ENCODE results near the gene GAPDH. TPM values are rescaled to one million over a fixed set of nuclear protein-coding genes. Genes with fewer than 3 reads are reported as not detected.
A peak's percentile ranks its signal among the peaks of the same experiment; 100 is the strongest.
"Not testable (repeated sequence)": the region's sequence is repeated elsewhere in the genome, so short reads cannot be mapped to it uniquely, and the experiment has no call there.

Gene GAPDH
- total RNA-seq: 1,000 to 10,000 TPM; 3,735 to 4,618 (median 3,904) TPM
- polyA plus RNA-seq: 4,983 TPM
- long read RNA-seq, donor 1, transcript GAPDH-201 (9 exons, 1,875 nt): major isoform, 5,870 of 6,301 reads
- long read RNA-seq, donor 1, transcript GAPDH-205 (9 exons, 1,348 nt): minor isoform, 13 of 6,301 reads
- long read RNA-seq, donor 1, transcript GAPDH-204 (8 exons, 1,256 nt): minor isoform, 73 of 6,301 reads
- long read RNA-seq, donor 1, partial matches to known transcripts: 289 of 6,301 reads
- long read RNA-seq, donor 1, other reads (novel, unspliced or antisense): 53 of 6,301 reads
- long read RNA-seq, donor 2, transcript GAPDH-204 (8 exons, 1,256 nt): minor isoform, 30 of 5,107 reads
- long read RNA-seq, donor 2, transcript GAPDH-205 (9 exons, 1,348 nt): minor isoform, 12 of 5,107 reads
- long read RNA-seq, donor 2, transcript GAPDH-201 (9 exons, 1,875 nt): major isoform, 4,831 of 5,107 reads
- long read RNA-seq, donor 2, partial matches to known transcripts: 171 of 5,107 reads
- long read RNA-seq, donor 2, other reads (novel, unspliced or antisense): 61 of 5,107 reads
- long read RNA-seq, donor 3, transcript GAPDH-205 (9 exons, 1,348 nt): minor isoform, 18 of 11,938 reads
- long read RNA-seq, donor 3, transcript GAPDH-201 (9 exons, 1,875 nt): major isoform, 11,326 of 11,938 reads
- long read RNA-seq, donor 3, transcript GAPDH-204 (8 exons, 1,256 nt): minor isoform, 160 of 11,938 reads
- long read RNA-seq, donor 3, transcript GAPDH-210 (2 exons, 390 nt): minor isoform, 6 of 11,938 reads
- long read RNA-seq, donor 3, partial matches to known transcripts: 320 of 11,938 reads
- long read RNA-seq, donor 3, other reads (novel, unspliced or antisense): 102 of 11,938 reads
- long read RNA-seq, donor 4, transcript GAPDH-204 (8 exons, 1,256 nt): minor isoform, 37 of 5,904 reads
- long read RNA-seq, donor 4, transcript GAPDH-201 (9 exons, 1,875 nt): major isoform, 5,657 of 5,904 reads
- long read RNA-seq, donor 4, transcript GAPDH-205 (9 exons, 1,348 nt): minor isoform, 5 of 5,904 reads
- long read RNA-seq, donor 4, partial matches to known transcripts: 127 of 5,904 reads
- long read RNA-seq, donor 4, other reads (novel, unspliced or antisense): 75 of 5,904 reads

GRCh38 chr12:6533923-6534694, at the start of gene GAPDH:
TSS of gene GAPDH (plus strand) at chr12:6534517. CDS start at chr12:6534833, 316 bp downstream.
- peak within 1 kb of the TSS; percentile 71 for H3K4me3 ChIP-seq (ENCODE audit: low read length)
- no peaks in the 10 kb centered on the region for H3K9me3 ChIP-seq (ENCODE audit: control insufficient read depth, low read length)
- no peaks in the 10 kb centered on the region for H3K27me3 ChIP-seq (ENCODE audit: control insufficient read depth, insufficient read depth)
- intact Hi-C loops (cut with DNase I): no loop called here
- H3K4me1 ChIP-seq (ENCODE audit: control insufficient read depth, insufficient read depth, low read length): peaks cover 7% of the 10 kb centered on the region
- DNase-seq (peak; percentile 95 to 97 (median 97)), ATAC-seq (peak; percentile 82 to 85)
- peak within 1 kb of the TSS; percentile 97 for H3K27ac ChIP-seq (ENCODE audit: low read length)
- WGBS: under 1% methylated on average over 62 of the region's 62 CpGs

GRCh38 chr12:6488240-6488639, 46.1 kb upstream of the GAPDH start:
- ATAC-seq: no peak
- intact Hi-C loops (cut with DNase I): no loop called here
- Histone ChIP-seq H3K9me3 (ENCODE audit: control insufficient read depth, low read length) (no peaks in the 10 kb centered on the region), H3K27me3 (ENCODE audit: control insufficient read depth, insufficient read depth) (no peaks in the 10 kb centered on the region), H3K27ac (ENCODE audit: low read length) (no peak overlapping the region), H3K4me1 (ENCODE audit: control insufficient read depth, insufficient read depth, low read length) (no peaks in the 10 kb centered on the region), H3K4me3 (ENCODE audit: low read length) (no peak overlapping the region)
- WGBS: 82% methylated on average over 1 of the region's 1 CpG
- DNase-seq: no peak

GRCh38 chr12:6489449-6489848, 44.9 kb upstream of the GAPDH start:
- H3K4me3 ChIP-seq (ENCODE audit: low read length): no peak overlapping the region
- H3K9me3 ChIP-seq (ENCODE audit: control insufficient read depth, low read length): no peaks in the 10 kb centered on the region
- intact Hi-C loops (cut with DNase I): no loop called here
- H3K27me3 ChIP-seq (ENCODE audit: control insufficient read depth, insufficient read depth): no peaks in the 10 kb centered on the region
- DNase-seq: no peak
- no peaks in the 10 kb centered on the region for H3K4me1 ChIP-seq (ENCODE audit: control insufficient read depth, insufficient read depth, low read length)
- H3K27ac ChIP-seq (ENCODE audit: low read length): no peak overlapping the region
- WGBS: 59% methylated on average over 4 of the region's 4 CpGs
- no peak for ATAC-seq

- H3K27me3 ChIP-seq (ENCODE audit: control insufficient read depth, insufficient read depth); ATAC-seq; H3K4me3 ChIP-seq (ENCODE audit: low read length); intact Hi-C loops (cut with DNase I); H3K27ac ChIP-seq (ENCODE audit: low read length); H3K4me1 ChIP-seq (ENCODE audit: control insufficient read depth, insufficient read depth, low read length); DNase-seq; H3K9me3 ChIP-seq (ENCODE audit: control insufficient read depth, low read length): not testable (repeated sequence)
- WGBS: 98% methylated on average over 1 of the region's 1 CpG
These were observed 43.6 kb upstream of the GAPDH start for GRCh38 chr12:6490673-6491072.

DNA sequence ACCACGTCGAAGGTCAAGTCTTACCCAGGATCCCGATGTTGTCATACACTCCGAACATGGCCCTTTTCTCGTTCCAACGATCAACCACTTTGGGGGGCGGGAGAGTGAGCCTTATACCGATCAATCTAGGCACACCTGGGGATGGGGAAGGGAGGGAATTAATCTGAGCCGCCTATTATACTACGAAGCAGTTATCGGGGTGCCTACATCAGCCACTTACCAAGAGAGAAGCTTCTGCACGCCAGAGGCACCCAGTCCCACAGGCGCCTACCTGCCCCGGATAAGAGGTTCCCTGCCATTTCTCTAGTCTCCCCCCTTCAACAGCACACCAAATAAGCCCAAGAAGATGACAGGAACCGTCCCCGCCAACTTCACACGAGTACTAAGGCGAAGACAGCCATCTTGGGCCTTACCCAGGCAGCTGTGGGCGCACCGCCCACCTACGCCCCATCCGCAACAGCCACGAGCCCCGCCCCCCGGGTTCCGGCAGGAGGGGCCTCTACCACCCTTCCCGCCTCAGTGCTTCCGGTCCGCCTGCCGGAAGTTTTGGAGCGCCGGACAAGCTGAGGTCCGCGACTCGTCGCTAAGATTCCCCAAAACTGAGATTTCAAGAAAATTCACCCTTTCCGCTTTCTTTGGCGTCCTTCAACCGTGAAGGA, 41.4 kb upstream of the GAPDH start, which contains the start of gene MRPL51:
Gene MRPL51, minus strand, starts transcription at position 425 of the 659 bp plus-strand sequence. Its CDS starts 126 bp downstream, at position 299.
- Histone ChIP-seq H3K27me3 (ENCODE audit: control insufficient read depth, insufficient read depth) (no peaks in the 10 kb centered on the region), H3K9me3 (ENCODE audit: control insufficient read depth, low read length) (no peaks in the 10 kb centered on the region), H3K4me3 (ENCODE audit: low read length) (peak within 1 kb of the TSS; percentile 71), H3K4me1 (ENCODE audit: control insufficient read depth, insufficient read depth, low read length) (no peaks in the 10 kb centered on the region), H3K27ac (ENCODE audit: low read length) (peak within 1 kb of the TSS; percentile 82)
- peak; percentile 98 to 99 (median 99) for DNase-seq
- peak; percentile 96 to 97 for ATAC-seq
- WGBS: 2% methylated on average over 39 of the region's 39 CpGs
- intact Hi-C loops (cut with DNase I): no loop called here

GRCh38 chr12:6493497-6494257, 40.6 kb upstream of the GAPDH start, which contains the start of gene NCAPD2:
TSS of gene NCAPD2 (plus strand) at chr12:6494102. CDS start at chr12:6495099, 997 bp downstream.
- ATAC-seq: peak; percentile 97 to 98
- Histone ChIP-seq H3K4me3 (ENCODE audit: low read length) (peak within 1 kb of the TSS; percentile 71), H3K27me3 (ENCODE audit: control insufficient read depth, insufficient read depth) (no peaks in the 10 kb centered on the region), H3K4me1 (ENCODE audit: control insufficient read depth, insufficient read depth, low read length) (no peaks in the 10 kb centered on the region), H3K9me3 (ENCODE audit: control insufficient read depth, low read length) (no peaks in the 10 kb centered on the region), H3K27ac (ENCODE audit: low read length) (peak within 1 kb of the TSS; percentile 82)
- WGBS: under 1% methylated on average over 49 of the region's 49 CpGs
- DNase-seq: peak; percentile 96 to 98 (median 97)
- intact Hi-C loops (cut with DNase I): no loop called here

DNA sequence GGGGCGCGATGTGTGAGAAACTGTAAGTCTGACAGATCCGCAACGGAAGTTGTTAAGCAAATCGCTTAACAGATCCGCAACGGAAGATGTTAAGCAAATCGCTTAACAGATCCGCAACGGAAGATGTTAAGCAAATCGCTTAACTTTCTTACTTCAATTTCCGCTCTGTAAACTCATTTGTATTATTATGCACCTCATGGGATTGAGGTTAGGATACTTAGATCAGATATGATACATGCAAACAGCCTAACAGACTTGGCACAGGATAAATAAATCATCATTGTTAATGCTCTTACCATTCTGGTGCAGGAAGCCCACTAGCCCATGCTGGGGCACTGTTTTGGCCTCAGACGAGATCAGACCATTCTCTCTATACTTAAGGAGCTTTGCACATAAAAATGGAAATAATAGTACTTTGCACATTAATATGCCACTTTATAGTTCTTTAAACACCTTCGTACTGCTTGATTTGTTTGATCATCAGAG, 40.0 kb upstream of the GAPDH start:
- ATAC-seq (no peak), DNase-seq (no peak)
- H3K27me3 ChIP-seq (ENCODE audit: control insufficient read depth, insufficient read depth): no peaks in the 10 kb centered on the region
- H3K9me3 ChIP-seq (ENCODE audit: control insufficient read depth, low read length): no peaks in the 10 kb centered on the region
- 1% methylated on average over 14 of the region's 14 CpGs for WGBS
- intact Hi-C loops (cut with DNase I): no loop called here
- H3K4me3 ChIP-seq (ENCODE audit: low read length): peak overlapping the region; percentile 71
- no peaks in the 10 kb centered on the region for H3K4me1 ChIP-seq (ENCODE audit: control insufficient read depth, insufficient read depth, low read length)
- peak overlapping the region; percentile 40 for H3K27ac ChIP-seq (ENCODE audit: low read length)

DNA sequence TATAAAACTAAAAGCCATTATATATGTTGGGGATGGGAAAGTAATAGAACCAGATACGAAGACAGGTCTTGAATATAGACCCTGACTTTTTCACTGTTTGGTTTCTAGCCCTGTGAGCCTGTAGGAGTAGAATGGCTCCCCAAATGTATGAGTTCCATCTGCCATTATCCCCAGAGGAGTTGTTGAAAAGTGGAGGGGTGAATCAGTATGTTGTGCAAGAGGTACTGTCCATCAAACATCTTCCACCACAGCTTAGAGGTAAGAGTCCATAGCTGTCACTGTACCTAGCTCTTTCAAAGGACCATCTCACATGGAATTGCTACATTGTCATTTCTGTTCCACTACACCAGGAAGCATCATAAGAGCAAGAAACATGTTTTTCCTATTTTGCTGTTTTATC, 39.3 kb upstream of the GAPDH start:
- Histone ChIP-seq H3K9me3 (ENCODE audit: control insufficient read depth, low read length) (no peaks in the 10 kb centered on the region), H3K27ac (ENCODE audit: low read length) (no peak overlapping the region), H3K4me1 (ENCODE audit: control insufficient read depth, insufficient read depth, low read length) (no peaks in the 10 kb centered on the region), H3K4me3 (ENCODE audit: low read length) (peak overlapping the region; percentile 71), H3K27me3 (ENCODE audit: control insufficient read depth, insufficient read depth) (no peaks in the 10 kb centered on the region)
- 79% methylated on average over 1 of the region's 1 CpG for WGBS
- DNase-seq (no peak), ATAC-seq (no peak)
- intact Hi-C loops (cut with DNase I): no loop called here

GRCh38 chr12:6497291-6497690, 37.0 kb upstream of the GAPDH start:
- ATAC-seq; H3K9me3 ChIP-seq (ENCODE audit: control insufficient read depth, low read length); H3K27me3 ChIP-seq (ENCODE audit: control insufficient read depth, insufficient read depth); intact Hi-C loops (cut with DNase I); DNase-seq; H3K4me3 ChIP-seq (ENCODE audit: low read length); H3K4me1 ChIP-seq (ENCODE audit: control insufficient read depth, insufficient read depth, low read length); H3K27ac ChIP-seq (ENCODE audit: low read length): not testable (repeated sequence)
- WGBS: 88% methylated on average over 3 of the region's 3 CpGs
